Heart right ventricle (tissue), 16 donors: ENCODE data around the gene RAB36. TPM values are rescaled to one million over a fixed set of nuclear protein-coding genes. Genes with fewer than 3 reads are reported as not detected.

ENCODE experiments used
- ATAC-seq, 8 donors: fragments of 200-7000 bp; cut with Tn5 transposase; one replicate each; pipeline ENCODE4 v1.9.1; 2020; ENCODE audit warnings: mild to moderate bottlenecking in 8 of 8, moderate library complexity in 8 of 8, moderate number of reproducible peaks in 1 of 8
- DNase-seq, 2 donors: peaks; one replicate each; pipeline ENCODE4 v3.0.0-alpha.2; 2020
- H3K27ac ChIP-seq, 10 donors: fragments of 200-600 bp; sonication (generic) in 2 of 10; one replicate each; pipeline versions ENCODE4 v1.5.0 to v1.8.0; 2020 to 2022; ENCODE audit warnings: mild to moderate bottlenecking in 3 of 10
- H3K27me3 ChIP-seq, 7 donors: fragments of 200-600 bp; one replicate each; pipeline ENCODE4 v1.8.0; 2021 to 2022; ENCODE audit warnings: mild to moderate bottlenecking in 2 of 7
- H3K36me3 ChIP-seq, 9 donors: fragments of 200-600 bp; sonication (generic) in 1 of 9; one replicate each; pipeline versions ENCODE4 v1.5.0 to v1.8.0; 2020 to 2022; ENCODE audit warnings: mild to moderate bottlenecking in 2 of 9
- H3K4me1 ChIP-seq, 9 donors: fragments of 200-600 bp; sonication (generic) in 1 of 9; one replicate each; pipeline versions ENCODE4 v1.5.0 to v1.8.0; 2020 to 2022; ENCODE audit warnings: mild to moderate bottlenecking in 4 of 9
- H3K4me3 ChIP-seq, 10 donors: fragments of 200-600 bp; sonication (generic) in 2 of 10; one replicate each; pipeline versions ENCODE4 v1.5.0 to v1.8.0; 2020 to 2022; ENCODE audit warnings: mild to moderate bottlenecking in 7 of 10, moderate library complexity in 2 of 10
- H3K9me3 ChIP-seq, 11 donors: fragments of 200-600 bp in 10 of 11; sonication (generic) in 2 of 11; one replicate each; pipeline versions ENCODE4 v1.5.0 to v1.8.0; 2013 to 2022; ENCODE audit warnings: mild to moderate bottlenecking in 2 of 11, control low read depth in 1 of 11, moderate library complexity in 1 of 11
- WGBS, 2 donors: extraction: QIAGEN DNeasy Blood & Tissue Kit; methylation state at CpG; one replicate each; pipeline ENCODE4 v1.1.7; 2013; ENCODE audit warnings: inconsistent platforms in 1 of 2; 5-methylcytosine and 5-hydroxymethylcytosine counted together
- intact Hi-C, 10 donors: fragments of 100-400 bp; cut with DNase I; formaldehyde crosslinking; loops; one replicate each; pipeline versions ENCODE4 v1.11.1 to v1.14.2; 2022
- polyA plus RNA-seq, 2 donors: library from polyadenylated mRNA; stranded (reverse); fragments of 200-250 nt; gene quantifications; one replicate each; pipeline ENCODE4 v1.2.3, GENCODE V29; 2013
- total RNA-seq, 10 donors: library from RNA; stranded (reverse); fragmentation: NEBNext Ultra II Directional in 3 of 10; extraction: Animal tissue kit (Norgen Biotek cat#: 25700) in 3 of 10; gene quantifications; one replicate each; pipeline versions ENCODE4 v1.2.1 to v1.2.4, GENCODE V29; 2021 to 2023
- TF ChIP-seq, protein P1 (sequence below), 9 donors: fragments of 200-600 bp; sonication (generic) in 2 of 9; IDR thresholded peaks; one replicate each; pipeline versions ENCODE4 v1.5.0 to v1.8.0; 2021 to 2022; ENCODE audit warnings: antibody characterized with exemption in 9 of 9, mild to moderate bottlenecking in 5 of 9, moderate library complexity in 1 of 9
- donor health status: Arrhythmogenic right ventricular cardiomyopathy.
- donor health status: ischemic (EF 13 %, LVEDD 7.1; RV severe dilation, severe dysfunction).
- donor health status: healthy with polysubstance abuse.
- donor health status: DM: no; HTN: yes; CAD: no.
- donor health status: DM: no; HTN: no; CAD: no.
- donor health status: ischemic (EF 25% LVEDD 6.9; RV normal size, moderate dysfunction).
- donor health status: ischemic (EF 25% LVEDD 5.7; RV mildly dilated, moderate dysfunction).
- donor health status: healthy.
- donor health status: DM: yes; HTN: yes; CAD: no.
- donor health status: Ischemic cardiomyopathy.
- donor health status: ischemic (EF 35%, LVEDD 5.7; RV mildly dilated, moderate dysfunction).
- donor health status: nonischemic (EF 11% LVEDD 7.7; RV severe dilation, severe dysfunction).
- donor health status: DM: yes; HTN: yes; CAD: no.
- donor health status: PGD.
- donor health status: ischemic (EF 29% LVEDD 5.4; RV normal size, mild dysfunction).
- donor health status: nonischemic (EF 23%, LVEDD 6.1; RV moderate dilation, normal function).

Gene RAB36
- total and polyA plus RNA-seq, 12 donors: 0.15 to 1.00 (median 0.43) TPM

DNA sequence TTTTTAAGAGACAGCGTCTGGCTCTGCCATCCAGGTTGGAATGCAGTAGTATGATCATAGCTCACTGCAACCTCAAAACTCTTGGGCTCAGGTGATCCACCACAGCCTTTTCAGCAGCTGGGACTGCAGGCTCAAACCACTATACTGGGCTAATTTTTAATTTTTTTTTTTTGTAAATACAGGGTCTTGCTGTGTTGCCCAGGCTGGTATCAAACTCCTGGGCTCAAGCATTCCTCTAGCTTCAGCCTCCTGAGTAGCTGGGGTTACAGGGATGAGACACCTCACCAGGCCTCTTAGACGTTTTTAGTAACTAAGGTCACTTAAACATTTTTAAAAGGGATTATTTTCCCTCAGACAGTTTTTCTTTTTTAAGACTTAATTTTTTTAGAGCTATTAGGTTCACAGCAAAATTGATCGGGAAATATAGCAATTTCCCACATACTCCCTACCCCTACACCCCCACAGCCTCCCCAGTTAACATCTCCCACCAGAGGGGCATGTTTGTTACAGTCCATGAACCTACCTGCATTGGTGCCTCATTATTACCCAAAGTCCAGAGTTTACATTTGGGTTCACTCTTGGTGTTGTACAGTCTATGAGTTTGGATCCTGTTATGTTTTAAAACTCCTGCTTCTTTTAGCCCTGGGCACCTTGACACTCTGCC, 39.0 kb downstream of the RAB36 start:
- H3K27ac ChIP-seq: peak overlapping the region in 1 of 10 donors; percentile 80
- WGBS, 2 donors: 87 to 93% methylated on average over 3 of the region's 3 CpGs
- H3K36me3 ChIP-seq: peaks cover 0 to 8% (median 0%) of the 10 kb centered on the region in 9 donors
- TF ChIP-seq, protein P1, sequence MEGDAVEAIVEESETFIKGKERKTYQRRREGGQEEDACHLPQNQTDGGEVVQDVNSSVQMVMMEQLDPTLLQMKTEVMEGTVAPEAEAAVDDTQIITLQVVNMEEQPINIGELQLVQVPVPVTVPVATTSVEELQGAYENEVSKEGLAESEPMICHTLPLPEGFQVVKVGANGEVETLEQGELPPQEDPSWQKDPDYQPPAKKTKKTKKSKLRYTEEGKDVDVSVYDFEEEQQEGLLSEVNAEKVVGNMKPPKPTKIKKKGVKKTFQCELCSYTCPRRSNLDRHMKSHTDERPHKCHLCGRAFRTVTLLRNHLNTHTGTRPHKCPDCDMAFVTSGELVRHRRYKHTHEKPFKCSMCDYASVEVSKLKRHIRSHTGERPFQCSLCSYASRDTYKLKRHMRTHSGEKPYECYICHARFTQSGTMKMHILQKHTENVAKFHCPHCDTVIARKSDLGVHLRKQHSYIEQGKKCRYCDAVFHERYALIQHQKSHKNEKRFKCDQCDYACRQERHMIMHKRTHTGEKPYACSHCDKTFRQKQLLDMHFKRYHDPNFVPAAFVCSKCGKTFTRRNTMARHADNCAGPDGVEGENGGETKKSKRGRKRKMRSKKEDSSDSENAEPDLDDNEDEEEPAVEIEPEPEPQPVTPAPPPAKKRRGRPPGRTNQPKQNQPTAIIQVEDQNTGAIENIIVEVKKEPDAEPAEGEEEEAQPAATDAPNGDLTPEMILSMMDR (IDR thresholded peaks at IDR 0.05): no peak
- ATAC-seq (no peak), DNase-seq (no peak)
- H3K27me3 ChIP-seq: no peaks in the 10 kb centered on the region
- peaks cover 9 to 69% (median 44%) of the 10 kb centered on the region in 9 donors for H3K4me1 ChIP-seq
- no peaks in the 10 kb centered on the region for H3K9me3 ChIP-seq
- intact Hi-C loops: loop anchor here in 9 of 10 donors (2.0 to 10.0 kb wide), 8 partner anchors 15 to 341 kb away; no protein-coding TSS in a partner anchor
- peak overlapping the region in 3 of 10 donors; percentile 67 to 72 (median 72) for H3K4me3 ChIP-seq

- H3K27me3 ChIP-seq: no peaks in the 10 kb centered on the region
- ATAC-seq: no peak
- TF ChIP-seq, protein P1 (IDR thresholded peaks at IDR 0.05): no peak
- no peaks in the 10 kb centered on the region for H3K9me3 ChIP-seq
- peak overlapping the region in 1 of 10 donors; percentile 80 for H3K27ac ChIP-seq
- 72 to 73% methylated on average over 5 of the region's 5 CpGs for WGBS, 2 donors
- H3K4me3 ChIP-seq: no peak overlapping the region
- H3K4me1 ChIP-seq: peaks cover 9 to 66% (median 39%) of the 10 kb centered on the region in 9 donors
- intact Hi-C loops: loop anchor here in 9 of 10 donors (2.0 to 10.0 kb wide), 8 partner anchors 14 to 340 kb away; no protein-coding TSS in a partner anchor
- H3K36me3 ChIP-seq: peaks cover 0 to 11% (median 0%) of the 10 kb centered on the region in 9 donors
- DNase-seq: no peak
These were observed 39.5 kb downstream of the RAB36 start for GRCh38 chr22:23184764-23185113.

- Histone ChIP-seq H3K36me3 (peaks cover 0 to 24% (median 0%) of the 10 kb centered on the region in 9 donors), H3K4me3 (no peak overlapping the region), H3K27ac (no peak overlapping the region), H3K27me3 (no peaks in the 10 kb centered on the region), H3K9me3 (no peaks in the 10 kb centered on the region), H3K4me1 (peaks cover 4 to 66% (median 43%) of the 10 kb centered on the region in 9 donors)
- intact Hi-C loops: loop anchor here in 4 of 10 donors (5.0 to 10.0 kb wide), 3 partner anchors 48 to 338 kb away; no protein-coding TSS in a partner anchor
- TF ChIP-seq, protein P1 (IDR thresholded peaks at IDR 0.05): no peak
- ATAC-seq (no peak), DNase-seq (no peak)
- 62 to 65% methylated on average over 4 of the region's 4 CpGs for WGBS, 2 donors
These were observed 41.9 kb downstream of the RAB36 start for GRCh38 chr22:23187211-23187610.

DNA sequence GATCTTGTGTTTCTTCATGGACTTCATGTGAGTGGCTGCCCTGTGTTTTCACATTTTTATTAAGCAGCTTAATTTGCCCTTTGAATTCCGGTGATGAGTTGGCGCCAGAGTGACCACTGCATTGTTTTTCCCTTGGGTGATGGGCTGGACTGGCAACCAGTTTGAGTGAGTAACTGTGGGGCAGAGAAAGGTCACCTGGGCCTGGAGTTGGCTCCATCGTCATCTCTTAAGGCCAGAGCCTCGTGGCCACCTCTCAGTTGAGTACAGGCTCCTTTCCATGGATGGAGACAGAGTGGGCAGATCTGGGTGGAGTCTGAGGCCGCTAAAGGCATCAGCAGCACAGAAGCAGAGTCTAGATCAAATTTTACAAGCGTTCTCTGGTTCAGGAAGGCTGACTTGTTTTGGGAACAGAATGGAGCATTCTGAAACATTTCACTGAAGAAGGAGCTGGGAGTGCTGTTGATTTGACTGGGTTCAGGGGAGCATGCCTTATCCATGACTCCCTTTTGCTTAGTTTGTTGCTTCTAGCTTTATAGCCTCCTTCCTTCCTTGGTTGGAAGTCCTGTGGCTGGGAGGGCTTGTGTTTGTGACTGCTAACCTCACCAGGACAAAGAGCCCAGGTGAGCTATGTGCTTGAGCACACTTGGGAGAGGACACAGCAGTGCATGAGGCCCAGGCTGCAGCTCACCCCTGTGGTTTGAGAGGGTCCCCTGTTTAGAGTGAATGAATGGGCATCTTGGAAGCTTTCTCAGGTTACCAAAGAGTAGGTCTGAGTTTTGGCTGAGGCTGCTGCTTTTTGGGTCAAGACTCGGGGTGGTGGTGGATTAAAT, 42.8 kb downstream of the RAB36 start:
- peak in 1 of 8 donors; percentile 24 for ATAC-seq
- no peaks in the 10 kb centered on the region for H3K9me3 ChIP-seq
- no peaks in the 10 kb centered on the region for H3K27me3 ChIP-seq
- intact Hi-C loops: loop anchor here in 4 of 10 donors (5.0 to 10.0 kb wide), 3 partner anchors 47 to 337 kb away; no protein-coding TSS in a partner anchor
- H3K4me3 ChIP-seq: no peak overlapping the region
- H3K36me3 ChIP-seq: peaks cover 0 to 24% (median 0%) of the 10 kb centered on the region in 9 donors
- TF ChIP-seq, protein P1 (IDR thresholded peaks at IDR 0.05): no peak
- H3K27ac ChIP-seq: no peak overlapping the region
- peaks cover 0 to 64% (median 43%) of the 10 kb centered on the region in 9 donors for H3K4me1 ChIP-seq
- DNase-seq: no peak
- 73 to 80% methylated on average over 7 of the region's 7 CpGs for WGBS, 2 donors
